Vagina (tissue), 2 donors: Measurements from ENCODE around the gene KCNMB4. TPM values are rescaled to one million over a fixed set of nuclear protein-coding genes. Genes with fewer than 3 reads are reported as not detected.

Source experiments
- DNase-seq, 2 donors: peaks; one replicate each; pipeline ENCODE4 v3.0.0-alpha.2; 2017; ENCODE audit errors: extremely low spot score in 2 of 2
- H3K27ac ChIP-seq: fragments of 200-600 bp; sonication (generic); one replicate; pipeline ENCODE4 v1.5.1; 2019
- H3K27me3 ChIP-seq: fragments of 200-600 bp; sonication (generic); one replicate; pipeline ENCODE4 v1.5.1; 2019
- H3K36me3 ChIP-seq, 2 donors: fragments of 200-600 bp; sonication (generic); one replicate each; pipeline ENCODE4 v1.5.1; 2017 to 2019
- H3K4me1 ChIP-seq: fragments of 200-600 bp; sonication (generic); one replicate; pipeline ENCODE4 v1.5.1; 2019
- H3K4me3 ChIP-seq, 2 donors: fragments of 200-600 bp; sonication (generic); 1 replicate in 1 of 2; 2 replicates in 1 of 2; pipeline ENCODE4 v1.5.1; 2016 to 2019
- H3K9me3 ChIP-seq: fragments of 200-600 bp; sonication (generic); one replicate; pipeline ENCODE4 v1.5.1; 2019
- CTCF ChIP-seq, 3 experiments: fragments of 450-650 bp in 2 of 3; fragments of 200-600 bp in 1 of 3; sonication (generic) in 1 of 3; IDR thresholded peaks; one replicate each; pipeline ENCODE4 v1.5.1; 2017 to 2019; ENCODE audit warnings: antibody characterized with exemption in 3 of 3, mild to moderate bottlenecking in 2 of 3, moderate library complexity in 2 of 3
- POLR2A ChIP-seq, 2 donors: fragments of 450-650 bp; IDR thresholded peaks; one replicate each; pipeline ENCODE4 v1.6.1; 2017; ENCODE audit warnings: antibody characterized with exemption in 2 of 2, mild to moderate bottlenecking in 2 of 2, moderate library complexity in 2 of 2
- POLR2AphosphoS5 ChIP-seq, 2 donors: sonication (generic); formaldehyde crosslinking; IDR thresholded peaks; one replicate each; pipeline ENCODE4 v1.9.0; 2017; ENCODE audit warnings: antibody characterized with exemption in 2 of 2, mild to moderate bottlenecking in 2 of 2, low read depth in 1 of 2; ENCODE audit not compliant: insufficient read depth in 1 of 2
- intact Hi-C: fragments of 100-400 bp; cut with DNase I; formaldehyde crosslinking; loops from one replicate; pipeline ENCODE4 v1.15.1; 2023
- total RNA-seq: library from RNA; depleted of rRNA; stranded (reverse); fragments of >200 nt; gene quantifications from one replicate; pipeline ENCODE4 v1.2.3, GENCODE V29; 2016

KCNMB4 gene
- total RNA-seq, 1 donor from 2014 or later: 2.7 TPM

GRCh38 chr12:70418101-70418500 lies 52.0 kb downstream of the KCNMB4 start:
- H3K27me3 ChIP-seq: no peaks in the 10 kb centered on the region
- no peak overlapping the region for H3K4me3 ChIP-seq
- intact Hi-C loops: no loop called here
- H3K9me3 ChIP-seq: no peaks in the 10 kb centered on the region
- TF ChIP-seq POLR2A (IDR thresholded peaks at IDR 0.05) (no peak), CTCF (IDR thresholded peaks at IDR 0.05) (no peak), POLR2AphosphoS5 (IDR thresholded peaks at IDR 0.05; ENCODE audit: insufficient read depth in 1 of 2, low read depth in 1 of 2) (no peak)
- no peaks in the 10 kb centered on the region for H3K4me1 ChIP-seq
- H3K36me3 ChIP-seq: no peaks in the 10 kb centered on the region
- DNase-seq: no peak
- no peak overlapping the region for H3K27ac ChIP-seq

GRCh38 chr12:70422631-70423030 lies 56.5 kb downstream of the KCNMB4 start:
- intact Hi-C loops: no loop called here
- DNase-seq: no peak
- Histone ChIP-seq H3K4me1 (no peaks in the 10 kb centered on the region), H3K9me3 (no peaks in the 10 kb centered on the region), H3K27ac (no peak overlapping the region), H3K36me3 (no peaks in the 10 kb centered on the region), H3K4me3 (no peak overlapping the region), H3K27me3 (no peaks in the 10 kb centered on the region)
- TF ChIP-seq POLR2A (IDR thresholded peaks at IDR 0.05) (no peak), POLR2AphosphoS5 (IDR thresholded peaks at IDR 0.05; ENCODE audit: insufficient read depth in 1 of 2, low read depth in 1 of 2) (no peak), CTCF (IDR thresholded peaks at IDR 0.05) (no peak)

GRCh38 chr12:70426620-70427019 lies 60.5 kb downstream of the KCNMB4 start:
- intact Hi-C loops: no loop called here
- H3K27me3 ChIP-seq: no peaks in the 10 kb centered on the region
- TF ChIP-seq POLR2A (IDR thresholded peaks at IDR 0.05) (no peak), POLR2AphosphoS5 (IDR thresholded peaks at IDR 0.05; ENCODE audit: insufficient read depth in 1 of 2, low read depth in 1 of 2) (no peak), CTCF (IDR thresholded peaks at IDR 0.05) (no peak)
- H3K4me1 ChIP-seq: no peaks in the 10 kb centered on the region
- H3K27ac ChIP-seq: no peak overlapping the region
- no peak overlapping the region for H3K4me3 ChIP-seq
- DNase-seq: no peak
- H3K9me3 ChIP-seq: no peaks in the 10 kb centered on the region
- no peaks in the 10 kb centered on the region for H3K36me3 ChIP-seq

GRCh38 chr12:70427611-70428010 lies 61.5 kb downstream of the KCNMB4 start:
- TF ChIP-seq CTCF (IDR thresholded peaks at IDR 0.05) (no peak), POLR2A (IDR thresholded peaks at IDR 0.05) (no peak), POLR2AphosphoS5 (IDR thresholded peaks at IDR 0.05; ENCODE audit: insufficient read depth in 1 of 2, low read depth in 1 of 2) (no peak)
- Histone ChIP-seq H3K4me3 (no peak overlapping the region), H3K27me3 (no peaks in the 10 kb centered on the region), H3K4me1 (no peaks in the 10 kb centered on the region), H3K36me3 (no peaks in the 10 kb centered on the region), H3K9me3 (no peaks in the 10 kb centered on the region), H3K27ac (no peak overlapping the region)
- intact Hi-C loops: no loop called here
- DNase-seq: no peak

- Histone ChIP-seq H3K4me3 (no peak overlapping the region), H3K36me3 (no peaks in the 10 kb centered on the region), H3K27me3 (no peaks in the 10 kb centered on the region), H3K27ac (no peak overlapping the region), H3K9me3 (no peaks in the 10 kb centered on the region), H3K4me1 (no peaks in the 10 kb centered on the region)
- TF ChIP-seq POLR2AphosphoS5 (IDR thresholded peaks at IDR 0.05; ENCODE audit: insufficient read depth in 1 of 2, low read depth in 1 of 2) (no peak), POLR2A (IDR thresholded peaks at IDR 0.05) (no peak), CTCF (IDR thresholded peaks at IDR 0.05) (no peak)
- intact Hi-C loops: no loop called here
- DNase-seq: no peak
Measured at GRCh38 chr12:70430400-70430799, 64.3 kb downstream of the KCNMB4 start.
